ENCODE data around the gene AAK1. TPM values are rescaled to one million over a fixed set of nuclear protein-coding genes. Genes with fewer than 3 reads are reported as not detected.
"Not testable (repeated sequence)": the region's sequence is repeated elsewhere in the genome, so short reads cannot be mapped to it uniquely, and the experiment has no call there.

Gene AAK1
- total and polyA plus RNA-seq, 4 experiments from 2014 or later: 27.6 to 225 (median 175) TPM

DNA sequence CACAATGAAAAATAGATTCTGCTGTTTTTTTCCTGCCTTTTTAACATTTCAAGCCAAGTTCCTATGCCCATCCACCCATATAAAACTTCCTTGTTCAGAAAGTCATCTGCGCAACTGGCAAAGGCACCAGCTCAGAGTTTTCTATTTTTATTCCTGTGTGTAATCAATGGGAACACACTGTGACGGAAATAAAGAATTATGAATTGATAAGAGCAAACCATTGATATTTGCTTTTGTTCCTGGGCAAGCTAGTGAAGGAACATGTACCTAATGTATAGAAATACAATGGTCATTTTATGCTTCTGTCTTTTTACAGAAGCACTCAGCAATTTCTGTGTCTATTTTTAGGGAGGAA lies 30.8 kb upstream of the AAK1 start:
- Mint-ChIP-seq H3K9me3 (peaks cover 0 to 5% (median under 1%) of the 10 kb centered on the region in 8 donors), H3K27ac (no peak overlapping the region), H3K4me1 (peaks cover 12% of the 10 kb centered on the region in 4 donors), H3K4me3 (no peak overlapping the region), H3K27me3 (no peaks in the 10 kb centered on the region), H3K36me3 (no peaks in the 10 kb centered on the region)
- POLR2A ChIA-PET (ENCODE audit: partially characterized antibody): interaction anchor here (1.1 to 2.0 kb wide), 3 partner anchors 9 to 29 kb away, joined by 3 to 7 read pairs (median 5); no protein-coding TSS in a partner anchor
- Histone ChIP-seq H3K27me3 (ENCODE audit: insufficient read depth, low read length) (no peaks in the 10 kb centered on the region), H3K36me3 (ENCODE audit: insufficient read depth, low read length) (no peaks in the 10 kb centered on the region), H3K27ac (ENCODE audit: low read depth, low read length) (no peak overlapping the region), H3K9me3 (ENCODE audit: control insufficient read depth in 1 of 2, low read length in 2 of 2) (no peaks in the 10 kb centered on the region), H3K4me3 (ENCODE audit: low read length in 2 of 2) (no peak overlapping the region), H3K4me1 (ENCODE audit: insufficient read depth, low read length) (no peaks in the 10 kb centered on the region)
- CTCF ChIA-PET (ENCODE audit: partially characterized antibody): interaction anchor here (1.0 to 1.8 kb wide), 2 partner anchors 24 to 30 kb away, joined by 4 to 5 read pairs; no protein-coding TSS in a partner anchor
- intact Hi-C loops (cut with micrococcal nuclease): loop anchor here (2.0 kb wide), 1 partner anchor 15 kb away; no protein-coding TSS in a partner anchor
- DNase-seq: no peak

DNA sequence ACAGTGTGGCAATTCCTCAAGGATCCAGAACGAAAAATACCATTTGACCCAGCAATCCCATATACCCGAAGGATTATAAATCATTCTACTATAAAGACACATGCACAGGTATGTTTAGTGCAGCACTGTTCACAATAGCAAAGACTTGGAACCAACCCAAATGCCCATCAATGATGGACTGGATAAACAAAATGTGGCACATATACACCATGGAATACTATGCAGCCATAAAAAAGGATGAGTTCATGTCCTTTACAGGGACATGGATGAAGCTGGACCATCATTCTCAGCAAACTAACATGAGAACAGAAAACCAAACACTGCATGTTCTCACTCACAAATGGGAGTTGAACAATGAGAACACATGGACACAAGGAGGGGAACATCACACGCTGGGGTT lies 29.6 kb upstream of the AAK1 start:
- H3K27me3 Mint-ChIP-seq; H3K9me3 ChIP-seq (ENCODE audit: control insufficient read depth in 1 of 2, low read length in 2 of 2); H3K27me3 ChIP-seq (ENCODE audit: insufficient read depth, low read length); DNase-seq; H3K36me3 Mint-ChIP-seq; H3K27ac Mint-ChIP-seq; H3K4me3 Mint-ChIP-seq; H3K27ac ChIP-seq (ENCODE audit: low read depth, low read length); intact Hi-C loops (cut with micrococcal nuclease); POLR2A ChIA-PET (ENCODE audit: partially characterized antibody); H3K4me1 ChIP-seq (ENCODE audit: insufficient read depth, low read length); H3K4me3 ChIP-seq (ENCODE audit: low read length in 2 of 2); H3K36me3 ChIP-seq (ENCODE audit: insufficient read depth, low read length); H3K9me3 Mint-ChIP-seq: not testable (repeated sequence)
- peaks cover 12% of the 10 kb centered on the region in 4 donors for H3K4me1 Mint-ChIP-seq
- CTCF ChIA-PET (ENCODE audit: partially characterized antibody): interaction anchor here (1.0 to 1.8 kb wide), 2 partner anchors 22 to 29 kb away, joined by 3 to 4 read pairs; no protein-coding TSS in a partner anchor

DNA sequence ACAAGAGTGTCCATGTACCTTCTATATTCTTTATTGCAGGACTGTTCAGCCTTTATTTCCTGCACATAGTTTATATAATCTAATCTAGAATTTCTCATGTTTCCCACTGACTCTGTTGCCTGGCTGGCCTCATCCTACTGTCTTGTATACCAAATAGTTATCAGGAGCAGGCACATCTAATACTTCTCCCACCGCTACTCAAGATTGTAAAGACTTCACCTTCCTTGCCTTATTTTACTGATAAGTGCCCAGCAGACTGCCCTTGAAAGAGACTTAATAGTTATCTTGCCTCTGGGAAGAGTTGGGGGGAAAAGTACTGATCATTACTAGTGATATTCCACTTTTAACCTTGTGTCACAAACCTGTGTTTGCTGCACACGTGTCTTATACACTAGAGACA lies 26.1 kb upstream of the AAK1 start:
- ChIA-PET CTCF (ENCODE audit: partially characterized antibody) (interaction anchor here (0.7 kb wide), 1 partner anchor 31 kb away, joined by 5 read pairs; no protein-coding TSS in a partner anchor), POLR2A (ENCODE audit: partially characterized antibody) (no interaction called here)
- no peak overlapping the region for H3K27ac ChIP-seq (ENCODE audit: low read depth, low read length)
- Mint-ChIP-seq H3K27ac (no peak overlapping the region), H3K9me3 (peaks cover 0 to 5% (median under 1%) of the 10 kb centered on the region in 8 donors), H3K4me1 (peaks cover 9 to 12% (median 10%) of the 10 kb centered on the region in 4 donors), H3K27me3 (no peaks in the 10 kb centered on the region), H3K36me3 (no peaks in the 10 kb centered on the region), H3K4me3 (no peak overlapping the region)
- no peak overlapping the region for H3K4me3 ChIP-seq (ENCODE audit: low read length in 2 of 2)
- intact Hi-C loops (cut with micrococcal nuclease): no loop called here
- H3K4me1 ChIP-seq (ENCODE audit: insufficient read depth, low read length): peaks cover 8% of the 10 kb centered on the region
- H3K36me3 ChIP-seq (ENCODE audit: insufficient read depth, low read length): no peaks in the 10 kb centered on the region
- H3K9me3 ChIP-seq (ENCODE audit: control insufficient read depth in 1 of 2, low read length in 2 of 2): no peaks in the 10 kb centered on the region
- DNase-seq: no peak
- H3K27me3 ChIP-seq (ENCODE audit: insufficient read depth, low read length): no peaks in the 10 kb centered on the region

DNA sequence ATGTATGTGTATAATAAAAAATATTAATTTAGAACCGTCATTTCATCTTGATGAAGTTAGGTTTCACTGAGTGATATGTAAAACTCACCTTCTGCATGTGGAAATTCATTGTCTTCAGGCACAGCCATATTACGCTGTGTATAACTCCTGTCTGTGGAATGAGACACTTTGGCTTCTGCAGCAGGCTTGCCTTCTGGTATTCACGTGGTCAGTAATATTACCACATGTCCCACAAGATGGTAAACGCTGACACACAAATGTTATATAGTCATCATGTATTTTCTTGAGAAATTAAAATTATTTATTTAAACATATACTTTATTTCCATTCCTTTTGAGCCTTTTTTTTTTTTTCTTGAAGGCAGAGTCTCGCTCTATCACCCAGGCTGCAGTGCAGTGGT lies 25.1 kb upstream of the AAK1 start:
- Histone ChIP-seq H3K27me3 (ENCODE audit: insufficient read depth, low read length) (no peaks in the 10 kb centered on the region), H3K4me1 (ENCODE audit: insufficient read depth, low read length) (peaks cover 8% of the 10 kb centered on the region), H3K9me3 (ENCODE audit: control insufficient read depth in 1 of 2, low read length in 2 of 2) (no peaks in the 10 kb centered on the region), H3K36me3 (ENCODE audit: insufficient read depth, low read length) (no peaks in the 10 kb centered on the region), H3K27ac (ENCODE audit: low read depth, low read length) (no peak overlapping the region), H3K4me3 (ENCODE audit: low read length in 2 of 2) (no peak overlapping the region)
- intact Hi-C loops (cut with micrococcal nuclease): no loop called here
- H3K4me1 Mint-ChIP-seq: peaks cover 9 to 12% (median 10%) of the 10 kb centered on the region in 4 donors
- H3K9me3 Mint-ChIP-seq: peaks cover 0 to 9% (median 4%) of the 10 kb centered on the region in 8 donors
- H3K27ac Mint-ChIP-seq: no peak overlapping the region
- ChIA-PET POLR2A (ENCODE audit: partially characterized antibody) (interaction anchor here (0.7 kb wide), 1 partner anchor 51 kb away, joined by 3 read pairs; no protein-coding TSS in a partner anchor), CTCF (ENCODE audit: partially characterized antibody) (interaction anchor here (1.5 kb wide), 1 partner anchor 19 kb away, joined by 4 read pairs; no protein-coding TSS in a partner anchor)
- H3K36me3 Mint-ChIP-seq: no peaks in the 10 kb centered on the region
- H3K4me3 Mint-ChIP-seq: no peak overlapping the region
- H3K27me3 Mint-ChIP-seq: no peaks in the 10 kb centered on the region
- DNase-seq: no peak

- Mint-ChIP-seq H3K4me1 (peaks cover 9 to 12% (median 10%) of the 10 kb centered on the region in 4 donors), H3K9me3 (peaks cover 0 to 12% (median 6%) of the 10 kb centered on the region in 8 donors), H3K27me3 (no peaks in the 10 kb centered on the region), H3K27ac (no peak overlapping the region), H3K4me3 (no peak overlapping the region), H3K36me3 (no peaks in the 10 kb centered on the region)
- Histone ChIP-seq H3K27me3 (ENCODE audit: insufficient read depth, low read length) (no peaks in the 10 kb centered on the region), H3K36me3 (ENCODE audit: insufficient read depth, low read length) (no peaks in the 10 kb centered on the region), H3K4me3 (ENCODE audit: low read length in 2 of 2) (no peak overlapping the region), H3K4me1 (ENCODE audit: insufficient read depth, low read length) (peaks cover 8% of the 10 kb centered on the region), H3K27ac (ENCODE audit: low read depth, low read length) (no peak overlapping the region), H3K9me3 (ENCODE audit: control insufficient read depth in 1 of 2, low read length in 2 of 2) (no peaks in the 10 kb centered on the region)
- ChIA-PET POLR2A (ENCODE audit: partially characterized antibody) (no interaction called here), CTCF (ENCODE audit: partially characterized antibody) (interaction anchor here (1.5 to 1.6 kb wide), 2 partner anchors 18 to 103 kb away, joined by 3 to 4 read pairs; no protein-coding TSS in a partner anchor)
- DNase-seq: no peak
- intact Hi-C loops (cut with micrococcal nuclease): no loop called here
Measured at GRCh38 chr2:69667805-69668382, 24.4 kb upstream of the AAK1 start.

DNA sequence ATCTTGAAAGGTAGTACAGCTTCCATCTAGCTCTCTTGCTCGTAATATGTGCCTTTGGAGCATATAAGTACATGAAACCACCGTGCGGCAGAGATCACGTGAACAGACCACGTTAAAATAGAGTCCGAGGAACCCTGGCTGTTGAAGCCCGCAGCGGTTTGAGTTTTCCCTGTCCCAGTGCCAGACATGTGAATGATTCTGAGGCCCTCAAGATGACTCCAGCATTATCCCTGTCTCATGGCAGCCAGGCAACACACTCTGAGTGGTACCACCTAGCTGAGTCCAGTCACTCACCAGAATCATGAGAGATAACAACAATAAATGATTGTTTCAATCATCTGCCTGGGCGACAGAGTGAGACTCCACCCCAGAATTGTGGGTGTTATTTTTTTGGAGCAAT lies 21.6 kb upstream of the AAK1 start:
- Mint-ChIP-seq H3K27ac (no peak overlapping the region), H3K36me3 (no peaks in the 10 kb centered on the region), H3K9me3 (peaks cover 0 to 8% (median 6%) of the 10 kb centered on the region in 8 donors), H3K4me1 (peaks cover 9 to 18% (median 14%) of the 10 kb centered on the region in 4 donors), H3K4me3 (no peak overlapping the region), H3K27me3 (no peaks in the 10 kb centered on the region)
- Histone ChIP-seq H3K9me3 (ENCODE audit: control insufficient read depth in 1 of 2, low read length in 2 of 2) (no peaks in the 10 kb centered on the region), H3K27ac (ENCODE audit: low read depth, low read length) (no peak overlapping the region), H3K4me1 (ENCODE audit: insufficient read depth, low read length) (peaks cover 8% of the 10 kb centered on the region), H3K27me3 (ENCODE audit: insufficient read depth, low read length) (no peaks in the 10 kb centered on the region), H3K4me3 (ENCODE audit: low read length in 2 of 2) (no peak overlapping the region), H3K36me3 (ENCODE audit: insufficient read depth, low read length) (no peaks in the 10 kb centered on the region)
- intact Hi-C loops (cut with micrococcal nuclease): no loop called here
- POLR2A ChIA-PET (ENCODE audit: partially characterized antibody): interaction anchor here (1.7 kb wide), 1 partner anchor 15 kb away, joined by 7 read pairs; no protein-coding TSS in a partner anchor
- DNase-seq: no peak
- CTCF ChIA-PET (ENCODE audit: partially characterized antibody): no interaction called here

GRCh38 chr2:69663860-69664259 lies 20.3 kb upstream of the AAK1 start:
- Histone ChIP-seq H3K27ac (ENCODE audit: low read depth, low read length) (no peak overlapping the region), H3K36me3 (ENCODE audit: insufficient read depth, low read length) (no peaks in the 10 kb centered on the region), H3K27me3 (ENCODE audit: insufficient read depth, low read length) (no peaks in the 10 kb centered on the region), H3K4me1 (ENCODE audit: insufficient read depth, low read length) (peaks cover 8% of the 10 kb centered on the region), H3K4me3 (ENCODE audit: low read length in 2 of 2) (no peak overlapping the region), H3K9me3 (ENCODE audit: control insufficient read depth in 1 of 2, low read length in 2 of 2) (no peaks in the 10 kb centered on the region)
- Mint-ChIP-seq H3K27ac (peak overlapping the region in 1 of 7 donors; percentile 40), H3K4me3 (no peak overlapping the region), H3K36me3 (no peaks in the 10 kb centered on the region), H3K4me1 (peaks cover 15 to 23% (median 20%) of the 10 kb centered on the region in 4 donors), H3K9me3 (peaks cover 0 to 8% (median 6%) of the 10 kb centered on the region in 8 donors), H3K27me3 (no peaks in the 10 kb centered on the region)
- POLR2A ChIA-PET (ENCODE audit: partially characterized antibody): interaction anchor here (1.7 kb wide), 1 partner anchor 14 kb away, joined by 7 read pairs; no protein-coding TSS in a partner anchor
- CTCF ChIA-PET (ENCODE audit: partially characterized antibody): interaction anchor here (0.6 kb wide), 2 partner anchors 18 to 101 kb away, joined by 3 read pairs; no protein-coding TSS in a partner anchor
- DNase-seq: no peak
- intact Hi-C loops (cut with micrococcal nuclease): no loop called here
